Caco-2 (cell line): ENCODE results near the gene NRXN2. TPM values are rescaled to one million over a fixed set of nuclear protein-coding genes. Genes with fewer than 3 reads are reported as not detected.

ENCODE experiments used
- BruUV-seq: library from RNA; stranded (reverse); fragments of 400-500 nt; replicated peaks from 2 replicates; lab custom pipeline; 2021; lab: Mats Ljungman, UMichigan
- CTCF ChIA-PET: fragments of 300-600 bp; sonication (Branson Sonifier 250); formaldehyde crosslinking; loops from one replicate; lab custom pipeline; 2022; ENCODE audit warnings: antibody characterized with exemption; lab: Charles Lee
- POLR2A ChIA-PET: fragments of 300-600 bp; sonication (Branson Sonifier 250); formaldehyde crosslinking; loops from one replicate; lab custom pipeline; 2022; ENCODE audit warnings: antibody characterized with exemption; lab: Charles Lee
- DNase-seq, 2 experiments: peaks; one replicate each; pipeline versions ENCODE4 v3.0.0 to v3.0.0-alpha.2; 2020 to 2022
- H3K27me3 ChIP-seq: replicated peaks from 2 replicates; pipeline ENCODE4 v1.6.0; 2011; ENCODE audit warnings: low read length; ENCODE audit not compliant: control insufficient read depth, insufficient read depth
- H3K36me3 ChIP-seq: 2 replicates; pipeline ENCODE4 v1.5.1; 2011; ENCODE audit warnings: low read length; ENCODE audit not compliant: control insufficient read depth, insufficient read depth
- H3K4me1 ChIP-seq: fragments of 250-450 bp; sonication (Bioruptor Pico); 2 replicates; pipeline ENCODE4 v1.5.1; 2020; ENCODE audit warnings: mild to moderate bottlenecking
- H3K4me3 ChIP-seq: 2 replicates; pipeline ENCODE4 v1.5.1; 2011; ENCODE audit warnings: low read depth, mild to moderate bottlenecking, control low read depth, low read length
- H3K9me3 ChIP-seq: fragments of 250-450 bp; sonication (Bioruptor Pico); 2 replicates; pipeline ENCODE4 v1.5.1; 2020; ENCODE audit warnings: mild to moderate bottlenecking, moderate library complexity
- H3K27ac Mint-ChIP-seq: one replicate; pipeline ENCODE4 v1.8.0; 2022; ENCODE audit warnings: mixed read lengths; ENCODE audit not compliant: unreplicated experiment
- H3K27me3 Mint-ChIP-seq: one replicate; pipeline ENCODE4 v1.8.0; 2022; ENCODE audit warnings: mixed read lengths; ENCODE audit not compliant: insufficient read depth, unreplicated experiment
- H3K36me3 Mint-ChIP-seq: one replicate; pipeline ENCODE4 v1.8.0; 2022; ENCODE audit warnings: mild to moderate bottlenecking, mixed read lengths; ENCODE audit not compliant: insufficient read depth, unreplicated experiment
- H3K4me1 Mint-ChIP-seq: one replicate; pipeline ENCODE4 v1.8.0; 2022; ENCODE audit warnings: low read depth, mixed read lengths; ENCODE audit not compliant: unreplicated experiment
- H3K4me3 Mint-ChIP-seq: one replicate; pipeline ENCODE4 v1.8.0; 2022; ENCODE audit warnings: mild to moderate bottlenecking, moderate library complexity, mixed read lengths; ENCODE audit not compliant: unreplicated experiment
- H3K9me3 Mint-ChIP-seq: one replicate; pipeline ENCODE4 v1.8.0; 2022; ENCODE audit warnings: mixed read lengths; ENCODE audit not compliant: unreplicated experiment
- intact Hi-C: fragments of 100-400 bp; cut with micrococcal nuclease; formaldehyde crosslinking; loops from one replicate; pipeline ENCODE4 v1.10.0; 2022; ENCODE audit not compliant: unreplicated experiment
- total RNA-seq: library from RNA; stranded (reverse); gene quantifications from 2 replicates; pipeline ENCODE4 v1.2.3, GENCODE V29; 2022
- TF ChIP-seq, protein P1 (sequence below), 2 experiments: fragments of 200-600 bp in 1 of 2; IDR thresholded peaks; 1 replicate in 1 of 2; 2 replicates in 1 of 2; pipeline versions ENCODE4 v1.5.1 to v1.8.0; 2011 to 2022; ENCODE audit warnings: antibody characterized with exemption in 1 of 2, control low read depth in 1 of 2, inconsistent platforms in 1 of 2, low read depth in 1 of 2, low read length in 1 of 2, mild to moderate bottlenecking in 1 of 2, moderate library complexity in 1 of 2; ENCODE audit not compliant: insufficient read depth in 1 of 2, severe bottlenecking in 1 of 2, unreplicated experiment in 1 of 2

Gene NRXN2
- total RNA-seq, 1 experiment from 2014 or later, result 7.6 TPM

- H3K27me3 Mint-ChIP-seq, result peaks cover 6% of the 10 kb centered on the region
- H3K4me1 ChIP-seq, result peaks cover 38% of the 10 kb centered on the region
- DNase-seq, result no peak
- no peaks in the 10 kb centered on the region for H3K9me3 ChIP-seq
- no peaks in the 10 kb centered on the region for H3K36me3 ChIP-seq
- ChIA-PET CTCF (interaction anchor here (0.5 to 2.4 kb wide), 8 partner anchors 36 to 441 kb away, joined by 3 to 11 read pairs (median 4); partner anchors contain the start of genes MEN1 and SF1), POLR2A (interaction anchor here (1.6 kb wide), 1 partner anchor 36 kb away, joined by 10 read pairs; the partner anchor contains the start of gene SF1)
- intact Hi-C loops, result no loop called here
- no peaks in the 10 kb centered on the region for H3K9me3 Mint-ChIP-seq
- H3K4me3 Mint-ChIP-seq, result peak overlapping the region; percentile 69
- peaks cover 7% of the 10 kb centered on the region for H3K36me3 Mint-ChIP-seq
- TF ChIP-seq, protein P1, sequence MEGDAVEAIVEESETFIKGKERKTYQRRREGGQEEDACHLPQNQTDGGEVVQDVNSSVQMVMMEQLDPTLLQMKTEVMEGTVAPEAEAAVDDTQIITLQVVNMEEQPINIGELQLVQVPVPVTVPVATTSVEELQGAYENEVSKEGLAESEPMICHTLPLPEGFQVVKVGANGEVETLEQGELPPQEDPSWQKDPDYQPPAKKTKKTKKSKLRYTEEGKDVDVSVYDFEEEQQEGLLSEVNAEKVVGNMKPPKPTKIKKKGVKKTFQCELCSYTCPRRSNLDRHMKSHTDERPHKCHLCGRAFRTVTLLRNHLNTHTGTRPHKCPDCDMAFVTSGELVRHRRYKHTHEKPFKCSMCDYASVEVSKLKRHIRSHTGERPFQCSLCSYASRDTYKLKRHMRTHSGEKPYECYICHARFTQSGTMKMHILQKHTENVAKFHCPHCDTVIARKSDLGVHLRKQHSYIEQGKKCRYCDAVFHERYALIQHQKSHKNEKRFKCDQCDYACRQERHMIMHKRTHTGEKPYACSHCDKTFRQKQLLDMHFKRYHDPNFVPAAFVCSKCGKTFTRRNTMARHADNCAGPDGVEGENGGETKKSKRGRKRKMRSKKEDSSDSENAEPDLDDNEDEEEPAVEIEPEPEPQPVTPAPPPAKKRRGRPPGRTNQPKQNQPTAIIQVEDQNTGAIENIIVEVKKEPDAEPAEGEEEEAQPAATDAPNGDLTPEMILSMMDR (IDR thresholded peaks at IDR 0.05; ENCODE audit: insufficient read depth in 1 of 2, low read depth in 1 of 2, low read length in 1 of 2, severe bottlenecking in 1 of 2, unreplicated experiment in 1 of 2), result no peak
- peaks cover 9% of the 10 kb centered on the region for H3K4me1 Mint-ChIP-seq
- peak overlapping the region; percentile 59 for H3K4me3 ChIP-seq
- peak overlapping the region; percentile 53 for H3K27ac Mint-ChIP-seq
- BruUV-seq, result no TSS peak
- no peaks in the 10 kb centered on the region for H3K27me3 ChIP-seq
Measured at GRCh38 chr11:64742087-64742888, 19.3 kb upstream of the NRXN2 start.

- no peaks in the 10 kb centered on the region for H3K27me3 ChIP-seq
- Mint-ChIP-seq H3K9me3 (no peaks in the 10 kb centered on the region), H3K4me1 (peaks cover 9% of the 10 kb centered on the region), H3K36me3 (peaks cover 12% of the 10 kb centered on the region), H3K27ac (peak overlapping the region; percentile 53), H3K27me3 (peaks cover 6% of the 10 kb centered on the region), H3K4me3 (peak overlapping the region; percentile 69)
- no peaks in the 10 kb centered on the region for H3K9me3 ChIP-seq
- no peaks in the 10 kb centered on the region for H3K36me3 ChIP-seq
- intact Hi-C loops, result no loop called here
- peak overlapping the region; percentile 59 for H3K4me3 ChIP-seq
- no TSS peak for BruUV-seq
- no peak for DNase-seq
- CTCF ChIA-PET, result interaction anchor here (0.6 to 2.4 kb wide), 5 partner anchors 37 to 69 kb away, joined by 4 to 11 read pairs (median 5); partner anchors contain the start of genes MEN1 and SF1
- TF ChIP-seq, protein P1 (IDR thresholded peaks at IDR 0.05; ENCODE audit: insufficient read depth in 1 of 2, low read depth in 1 of 2, low read length in 1 of 2, severe bottlenecking in 1 of 2, unreplicated experiment in 1 of 2), result no peak
- POLR2A ChIA-PET, result no interaction called here
- peaks cover 38% of the 10 kb centered on the region for H3K4me1 ChIP-seq
Measured at GRCh38 chr11:64741375-64742086, 18.5 kb upstream of the NRXN2 start.

DNA sequence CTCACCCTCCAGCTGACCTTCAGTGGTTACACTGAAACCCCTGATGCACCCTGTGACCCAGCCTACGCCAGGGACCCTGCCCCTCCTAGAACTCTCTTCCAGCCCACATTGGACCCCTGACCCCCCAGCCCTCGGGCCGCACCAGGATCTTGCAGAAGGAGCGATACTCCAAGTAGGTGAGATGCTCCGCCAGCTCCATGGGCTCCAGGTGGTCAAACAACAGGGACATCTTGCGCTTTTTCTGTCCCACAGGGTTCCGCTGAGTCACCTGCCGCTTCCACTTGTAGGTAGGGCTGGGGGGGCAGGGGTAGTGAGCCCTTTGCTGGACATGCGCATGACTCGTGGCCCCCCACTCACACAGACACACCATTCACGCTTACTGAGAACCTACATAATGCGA lies 16.9 kb upstream of the NRXN2 start:
- Mint-ChIP-seq H3K9me3 (no peaks in the 10 kb centered on the region), H3K27ac (no peak overlapping the region), H3K4me1 (peaks cover 9% of the 10 kb centered on the region), H3K36me3 (peaks cover 12% of the 10 kb centered on the region), H3K4me3 (no peak overlapping the region), H3K27me3 (peaks cover 6% of the 10 kb centered on the region)
- BruUV-seq, result no TSS peak
- CTCF ChIA-PET, result interaction anchor here (1.0 to 1.7 kb wide), 3 partner anchors 51 to 81 kb away, joined by 4 to 10 read pairs (median 4); no protein-coding TSS in a partner anchor
- Histone ChIP-seq H3K27me3 (no peaks in the 10 kb centered on the region), H3K4me3 (no peak overlapping the region), H3K36me3 (no peaks in the 10 kb centered on the region), H3K4me1 (peaks cover 30% of the 10 kb centered on the region), H3K9me3 (no peaks in the 10 kb centered on the region)
- POLR2A ChIA-PET, result no interaction called here
- intact Hi-C loops, result no loop called here
- TF ChIP-seq, protein P1 (IDR thresholded peaks at IDR 0.05; ENCODE audit: insufficient read depth in 1 of 2, low read depth in 1 of 2, low read length in 1 of 2, severe bottlenecking in 1 of 2, unreplicated experiment in 1 of 2), result no peak
- DNase-seq, result no peak
